ENCODE results near the gene CHADL.

GRCh38 chr22:41280854-41281253 lies 40.1 kb upstream of the CHADL start:
- TF ChIP-seq POU6F1 (CRISPR knock-in tag; IDR thresholded peaks at IDR 0.05; ENCODE audit: borderline replicate concordance, low read depth) (no peak), PATZ1 (CRISPR knock-in tag; IDR thresholded peaks at IDR 0.05; ENCODE audit: borderline replicate concordance) (no peak), ESRRG (CRISPR knock-in tag; IDR thresholded peaks at IDR 0.05) (no peak), RARB (CRISPR knock-in tag; IDR thresholded peaks at IDR 0.05) (no peak)
